ENCODE measurements around the gene LMO7. TPM values are rescaled to one million over a fixed set of nuclear protein-coding genes. Genes with fewer than 3 reads are reported as not detected.

Gene LMO7
- total and polyA plus RNA-seq, 2 of the 4 experiments (the other 2 are of a cell fraction), result 266 to 367 TPM

DNA sequence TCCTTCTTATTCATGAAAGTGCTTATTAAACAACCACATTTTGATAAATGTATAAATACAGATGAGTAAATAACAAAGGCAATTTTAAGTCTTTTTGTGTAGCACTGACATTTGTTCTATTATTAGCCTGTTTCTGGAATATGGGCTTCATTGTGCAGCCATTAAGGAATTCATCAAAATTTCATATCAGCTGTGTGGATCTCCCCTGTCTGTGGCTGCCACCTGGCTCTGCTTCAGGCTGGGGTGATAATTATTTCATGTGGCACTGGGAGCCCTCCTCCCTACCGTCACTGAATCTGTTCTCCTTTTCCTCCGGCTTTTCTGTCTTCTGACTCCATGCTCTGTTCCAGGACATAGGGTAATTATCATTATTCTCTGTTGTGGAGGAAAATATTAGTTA lies 57.1 kb downstream of the LMO7 start:
- H2AK5ac ChIP-seq (ENCODE audit: low read depth, low read length), result no peak overlapping the region
- H3K36me3 ChIP-seq (ENCODE audit: control insufficient read depth, insufficient read depth, low read length), result peaks cover 5% of the 10 kb centered on the region; the same call in 1 of the 2 replicates
- H3K27me3 ChIP-seq (ENCODE audit: control insufficient read depth, insufficient read depth, low read length), result no peaks in the 10 kb centered on the region
- peak overlapping the region; percentile 8; the same call in 1 of the 2 replicates for H2BK120ac ChIP-seq (ENCODE audit: low read depth, low read length)
- H3K4me1 ChIP-seq (ENCODE audit: control insufficient read depth, insufficient read depth, low read length), result peaks cover 23% of the 10 kb centered on the region
- peaks cover 84% of the 10 kb centered on the region; the same call in 1 of the 2 replicates for H4K20me1 ChIP-seq (ENCODE audit: insufficient read depth, low read length)
- DNase-seq, result no peak
- intact Hi-C loops (cut with micrococcal nuclease), result loop anchor here (10.0 kb wide), 1 partner anchor 142 kb away; no protein-coding TSS in a partner anchor
- ATAC-seq (ENCODE audit: low read depth), result no peak
- no peak overlapping the region for H2AK9ac ChIP-seq (replicated peaks; ENCODE audit: low read depth, low read length, poor library complexity)
- H4K91ac ChIP-seq (ENCODE audit: insufficient read depth, low read depth, low read length), result peak overlapping the region; percentile 40; the same call in 1 of the 2 replicates
- POLR2A ChIA-PET (ENCODE audit: unreplicated experiment), result interaction anchor here (0.6 kb wide), 1 partner anchor 49 kb away, joined by 4 read pairs; no protein-coding TSS in a partner anchor
- H2BK20ac ChIP-seq (ENCODE audit: low read depth, low read length), result no peak overlapping the region
- no peak overlapping the region for H3K56ac ChIP-seq (ENCODE audit: extremely low read depth, insufficient read depth, low read length)
- TF ChIP-seq NFE2L2 (IDR thresholded peaks at IDR 0.05; ENCODE audit: low read depth, low read length) (no peak), BHLHE40 (IDR thresholded peaks at IDR 0.05; ENCODE audit: low read depth, low read length) (no peak), MAZ (IDR thresholded peaks at IDR 0.05; ENCODE audit: borderline replicate concordance, low read depth, low read length) (no peak), CEBPB (IDR thresholded peaks at IDR 0.05; ENCODE audit: low read depth, low read length) (no peak), MAFK (IDR thresholded peaks at IDR 0.05; ENCODE audit: low read depth, low read length) (no peak), MXI1 (IDR thresholded peaks at IDR 0.05; ENCODE audit: borderline replicate concordance, low read depth, low read length) (no peak), CHD1 (IDR thresholded peaks at IDR 0.05; ENCODE audit: low read depth, low read length) (no peak), RAD21 (IDR thresholded peaks at IDR 0.05; ENCODE audit: low read length) (no peak)
- TF ChIP-seq, protein P1, sequence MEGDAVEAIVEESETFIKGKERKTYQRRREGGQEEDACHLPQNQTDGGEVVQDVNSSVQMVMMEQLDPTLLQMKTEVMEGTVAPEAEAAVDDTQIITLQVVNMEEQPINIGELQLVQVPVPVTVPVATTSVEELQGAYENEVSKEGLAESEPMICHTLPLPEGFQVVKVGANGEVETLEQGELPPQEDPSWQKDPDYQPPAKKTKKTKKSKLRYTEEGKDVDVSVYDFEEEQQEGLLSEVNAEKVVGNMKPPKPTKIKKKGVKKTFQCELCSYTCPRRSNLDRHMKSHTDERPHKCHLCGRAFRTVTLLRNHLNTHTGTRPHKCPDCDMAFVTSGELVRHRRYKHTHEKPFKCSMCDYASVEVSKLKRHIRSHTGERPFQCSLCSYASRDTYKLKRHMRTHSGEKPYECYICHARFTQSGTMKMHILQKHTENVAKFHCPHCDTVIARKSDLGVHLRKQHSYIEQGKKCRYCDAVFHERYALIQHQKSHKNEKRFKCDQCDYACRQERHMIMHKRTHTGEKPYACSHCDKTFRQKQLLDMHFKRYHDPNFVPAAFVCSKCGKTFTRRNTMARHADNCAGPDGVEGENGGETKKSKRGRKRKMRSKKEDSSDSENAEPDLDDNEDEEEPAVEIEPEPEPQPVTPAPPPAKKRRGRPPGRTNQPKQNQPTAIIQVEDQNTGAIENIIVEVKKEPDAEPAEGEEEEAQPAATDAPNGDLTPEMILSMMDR (conservative IDR thresholded peaks at IDR 0.05; ENCODE audit: low read depth, low read length), result no peak
- H3K14ac ChIP-seq (replicated peaks; ENCODE audit: low read depth, low read length), result no peak overlapping the region
- H3K27ac ChIP-seq (ENCODE audit: insufficient read depth, low read length), result peak overlapping the region; percentile 51; the same call in 1 of the 2 replicates
- peak overlapping the region; percentile 31 for H2BK5ac ChIP-seq (ENCODE audit: low read depth, low read length, poor library complexity, severe bottlenecking)
- H3K9me3 ChIP-seq (ENCODE audit: control insufficient read depth, insufficient read depth, low read length), result no peaks in the 10 kb centered on the region
- H3K9me1 ChIP-seq (ENCODE audit: insufficient read depth, low read length), result peaks cover 34% of the 10 kb centered on the region
- no peak overlapping the region for H3K9ac ChIP-seq (ENCODE audit: low read depth, low read length)
- dilution Hi-C loops (cut with HindIII; ENCODE audit: low sequenced_read_pairs, unreplicated experiment), result no loop called here
- in situ Hi-C loops (cut with MboI; ENCODE audit: low sequenced_read_pairs), result loop anchor here (10.0 to 25.0 kb wide), 5 partner anchors 319 to 1294 kb away; partner anchors contain the start of gene CLN5
- peak overlapping the region; percentile 8; the same call in 1 of the 2 replicates for H3K23ac ChIP-seq (ENCODE audit: low read depth, low read length)
- WGBS, 2 experiments (ENCODE audit: extremely low coverage in 2 of 2, insufficient read length in 1 of 2), result no CpG with 5 or more reads among the region's 2 CpGs
- H3K79me1 ChIP-seq (ENCODE audit: low read depth in 1 of 2, low read length in 2 of 2), result peaks cover 7 to 61% of the 10 kb centered on the region in 2 experiments
- BruUV-seq (replicated peaks), result no TSS peak
- no peak overlapping the region for H2BK15ac ChIP-seq (ENCODE audit: low read depth, low read length)
- H2AFZ ChIP-seq (replicated peaks; ENCODE audit: low read length, poor library complexity), result no peak overlapping the region
- H3K18ac ChIP-seq (ENCODE audit: low read depth, low read length), result no peak overlapping the region
- H3K4me2 ChIP-seq (ENCODE audit: low read depth, low read length), result no peak overlapping the region
- no peak overlapping the region; the same call in 1 of the 2 replicates for H3K4ac ChIP-seq (ENCODE audit: low read depth, low read length)
- H4K8ac ChIP-seq (ENCODE audit: low read depth in 2 of 2, low read length in 2 of 2), result peak overlapping the region in 1 of 2 experiments; percentile 4; a peak in 1 of 4 replicates
- CTCF ChIA-PET, result no interaction called here
- no peak overlapping the region for H4K5ac ChIP-seq (ENCODE audit: low read depth, low read length)
- no peak overlapping the region for H3K4me3 ChIP-seq (ENCODE audit: insufficient read depth, low read depth, low read length)
